Activated CD8-positive, alpha-beta T cell treated with anti-CD3 and anti-CD28 coated beads for 36 hours (primary cell): Measurements from ENCODE around the gene CYTH1. TPM values are rescaled to one million over a fixed set of nuclear protein-coding genes. Genes with fewer than 3 reads are reported as not detected.
A peak's percentile ranks its signal among the peaks of the same experiment; 100 is the strongest.

ENCODE experiments used
- ATAC-seq: fragments of 200-7000 bp; cut with Tn5 transposase; one replicate; pipeline ENCODE4 v1.10.0; 2021; ENCODE audit warnings: mild to moderate bottlenecking, moderate library complexity
- CTCF ChIA-PET: fragments of 350-600 bp; sonication (Branson Sonifier 250); formaldehyde crosslinking; loops from one replicate; lab custom pipeline; 2021; ENCODE audit warnings: antibody characterized with exemption; lab: Charles Lee
- POLR2A ChIA-PET: fragments of 350-600 bp; sonication (Branson Sonifier 250); formaldehyde crosslinking; loops from one replicate; lab custom pipeline; 2021; ENCODE audit warnings: antibody characterized with exemption; lab: Charles Lee
- DNase-seq: peaks from one replicate; pipeline ENCODE4 v3.0.0-alpha.2; 2020
- H3K27ac Mint-ChIP-seq: one replicate; pipeline ENCODE4 v1.8.0; 2021; ENCODE audit warnings: mild to moderate bottlenecking, mixed read lengths
- H3K27me3 Mint-ChIP-seq: one replicate; pipeline ENCODE4 v1.8.0; 2021; ENCODE audit warnings: mixed read lengths
- H3K36me3 Mint-ChIP-seq: one replicate; pipeline ENCODE4 v1.8.0; 2021; ENCODE audit warnings: low read depth, mixed read lengths
- H3K4me1 Mint-ChIP-seq: one replicate; pipeline ENCODE4 v1.8.0; 2021; ENCODE audit warnings: low read depth, mixed read lengths
- H3K4me3 Mint-ChIP-seq: one replicate; pipeline ENCODE4 v1.8.0; 2021; ENCODE audit warnings: mild to moderate bottlenecking, moderate library complexity, mixed read lengths
- H3K9me3 Mint-ChIP-seq: one replicate; pipeline ENCODE4 v1.8.0; 2021; ENCODE audit warnings: mixed read lengths
- intact Hi-C: fragments of 100-400 bp; cut with micrococcal nuclease; formaldehyde crosslinking; loops from one replicate; pipeline ENCODE4 v1.10.0; 2022
- total RNA-seq, 2 experiments: library from RNA; stranded (reverse); gene quantifications; one replicate each; pipeline ENCODE4 v1.2.3, GENCODE V29; 2021
- TF ChIP-seq, protein P1 (sequence below): fragments of 200-600 bp; IDR thresholded peaks from one replicate; pipeline ENCODE4 v1.8.0; 2022; ENCODE audit warnings: antibody characterized with exemption, mild to moderate bottlenecking

Gene CYTH1
- total RNA-seq, 2 experiments from 2014 or later, result 95.1 to 96.0 TPM

DNA sequence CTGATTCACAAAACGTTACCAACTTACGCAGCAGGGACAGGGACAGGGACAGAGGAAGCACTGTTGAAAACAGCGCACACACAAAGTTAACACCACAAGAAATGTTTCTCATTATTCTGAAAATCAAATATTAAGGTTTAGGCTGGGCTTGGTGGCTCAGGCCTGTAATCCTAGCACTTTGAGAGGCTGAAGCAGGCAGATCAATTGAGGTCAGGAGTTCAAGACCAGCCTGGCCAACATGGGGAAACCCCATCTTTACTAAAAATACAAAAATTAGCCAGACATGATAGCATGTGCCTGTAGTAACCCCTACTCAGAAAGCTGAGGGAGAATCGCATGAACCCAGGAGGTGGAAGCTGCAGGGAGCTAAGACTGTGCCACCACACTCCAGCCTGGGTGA is 4.2 kb downstream of the CYTH1 start:
- Mint-ChIP-seq H3K9me3 (no peaks in the 10 kb centered on the region), H3K4me1 (peaks cover 39% of the 10 kb centered on the region), H3K4me3 (peak overlapping the region; percentile 57), H3K27me3 (no peaks in the 10 kb centered on the region), H3K27ac (peak overlapping the region; percentile 99), H3K36me3 (peaks cover 28% of the 10 kb centered on the region)
- TF ChIP-seq, protein P1, sequence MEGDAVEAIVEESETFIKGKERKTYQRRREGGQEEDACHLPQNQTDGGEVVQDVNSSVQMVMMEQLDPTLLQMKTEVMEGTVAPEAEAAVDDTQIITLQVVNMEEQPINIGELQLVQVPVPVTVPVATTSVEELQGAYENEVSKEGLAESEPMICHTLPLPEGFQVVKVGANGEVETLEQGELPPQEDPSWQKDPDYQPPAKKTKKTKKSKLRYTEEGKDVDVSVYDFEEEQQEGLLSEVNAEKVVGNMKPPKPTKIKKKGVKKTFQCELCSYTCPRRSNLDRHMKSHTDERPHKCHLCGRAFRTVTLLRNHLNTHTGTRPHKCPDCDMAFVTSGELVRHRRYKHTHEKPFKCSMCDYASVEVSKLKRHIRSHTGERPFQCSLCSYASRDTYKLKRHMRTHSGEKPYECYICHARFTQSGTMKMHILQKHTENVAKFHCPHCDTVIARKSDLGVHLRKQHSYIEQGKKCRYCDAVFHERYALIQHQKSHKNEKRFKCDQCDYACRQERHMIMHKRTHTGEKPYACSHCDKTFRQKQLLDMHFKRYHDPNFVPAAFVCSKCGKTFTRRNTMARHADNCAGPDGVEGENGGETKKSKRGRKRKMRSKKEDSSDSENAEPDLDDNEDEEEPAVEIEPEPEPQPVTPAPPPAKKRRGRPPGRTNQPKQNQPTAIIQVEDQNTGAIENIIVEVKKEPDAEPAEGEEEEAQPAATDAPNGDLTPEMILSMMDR, result no peak
- ChIA-PET POLR2A (interaction anchor here (0.6 to 1.8 kb wide), 6 partner anchors 9 to 51 kb away, joined by 3 to 6 read pairs (median 4); no protein-coding TSS in a partner anchor), CTCF (interaction anchor here (1.6 kb wide), 1 partner anchor 8 kb away, joined by 3 read pairs; no protein-coding TSS in a partner anchor)
- peak; percentile 56 for DNase-seq
- intact Hi-C loops, result loop anchor here (2.0 to 5.0 kb wide), 2 partner anchors 29 to 51 kb away; no protein-coding TSS in a partner anchor
- ATAC-seq, result peak; percentile 2

GRCh38 chr17:78774956-78775571 is 7.0 kb downstream of the CYTH1 start:
- DNase-seq (peak; percentile 89), ATAC-seq (peak; percentile 66)
- ChIA-PET POLR2A (interaction anchor here (0.6 to 2.8 kb wide), 15 partner anchors 9 to 61 kb away, joined by 3 to 22 read pairs (median 4); no protein-coding TSS in a partner anchor), CTCF (interaction anchor here (1.3 to 1.7 kb wide), 6 partner anchors 8 to 66 kb away, joined by 3 to 5 read pairs (median 4); no protein-coding TSS in a partner anchor)
- H3K36me3 Mint-ChIP-seq, result peaks cover 38% of the 10 kb centered on the region
- H3K9me3 Mint-ChIP-seq, result peaks cover 1% of the 10 kb centered on the region
- H3K27me3 Mint-ChIP-seq, result no peaks in the 10 kb centered on the region
- H3K4me1 Mint-ChIP-seq, result peaks cover 53% of the 10 kb centered on the region
- peak overlapping the region; percentile 87 for H3K4me3 Mint-ChIP-seq
- H3K27ac Mint-ChIP-seq, result peak overlapping the region; percentile 97
- TF ChIP-seq, protein P1, result no peak
- intact Hi-C loops, result loop anchor here (5.0 kb wide), 1 partner anchor 48 kb away; no protein-coding TSS in a partner anchor

- H3K9me3 Mint-ChIP-seq, result peaks cover 1% of the 10 kb centered on the region
- peak overlapping the region; percentile 97 for H3K27ac Mint-ChIP-seq
- ChIA-PET POLR2A (interaction anchor here (0.6 to 2.8 kb wide), 10 partner anchors 10 to 61 kb away, joined by 3 to 22 read pairs (median 4); no protein-coding TSS in a partner anchor), CTCF (interaction anchor here (1.3 to 1.5 kb wide), 2 partner anchors 40 to 65 kb away, joined by 3 to 5 read pairs; no protein-coding TSS in a partner anchor)
- intact Hi-C loops, result no loop called here
- ATAC-seq (peak; percentile 13), DNase-seq (peak; percentile 61)
- peaks cover 47% of the 10 kb centered on the region for H3K4me1 Mint-ChIP-seq
- peaks cover 32% of the 10 kb centered on the region for H3K36me3 Mint-ChIP-seq
- TF ChIP-seq, protein P1, result no peak
- H3K27me3 Mint-ChIP-seq, result no peaks in the 10 kb centered on the region
- H3K4me3 Mint-ChIP-seq, result peak overlapping the region; percentile 87
Measured at GRCh38 chr17:78774453-78774852, 7.6 kb downstream of the CYTH1 start.

DNA sequence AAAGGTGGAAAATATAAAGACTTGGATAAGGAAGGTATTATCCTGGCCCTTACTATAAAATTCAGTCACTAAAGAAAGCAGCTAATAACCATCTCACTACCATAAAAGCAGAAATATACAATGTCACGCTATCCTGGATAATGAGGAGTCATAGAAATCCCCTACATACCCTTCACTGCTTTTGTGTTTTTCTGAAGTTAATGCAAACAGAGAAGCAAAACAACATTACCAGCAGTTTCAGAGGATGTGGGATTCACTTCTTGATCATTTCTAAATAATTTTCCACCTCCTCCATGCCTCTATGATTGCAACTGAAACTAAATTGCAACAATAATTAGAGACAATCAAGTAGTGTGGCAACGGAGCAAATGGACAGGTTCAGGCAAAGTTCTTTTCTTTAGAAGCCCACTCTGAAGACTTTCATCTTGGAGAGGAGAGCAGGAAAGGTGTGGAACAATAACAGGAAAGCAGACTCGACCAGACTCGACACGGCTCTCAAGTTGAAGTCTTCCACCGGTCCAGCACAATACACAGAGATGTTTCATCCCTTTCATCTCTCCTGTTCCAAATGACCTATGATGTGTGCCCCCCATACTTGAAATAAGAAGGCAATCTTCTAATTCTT is 10.2 kb downstream of the CYTH1 start:
- Mint-ChIP-seq H3K9me3 (peaks cover 1% of the 10 kb centered on the region), H3K27ac (peak overlapping the region; percentile 97), H3K4me3 (peak overlapping the region; percentile 76), H3K36me3 (peaks cover 22% of the 10 kb centered on the region), H3K27me3 (no peaks in the 10 kb centered on the region), H3K4me1 (peaks cover 33% of the 10 kb centered on the region)
- intact Hi-C loops, result no loop called here
- POLR2A ChIA-PET, result interaction anchor here (0.6 to 4.4 kb wide), 12 partner anchors 8 to 62 kb away, joined by 3 to 22 read pairs (median 4); no protein-coding TSS in a partner anchor
- CTCF ChIA-PET, result interaction anchor here (0.8 to 1.6 kb wide), 3 partner anchors 10 to 24 kb away, joined by 3 to 6 read pairs (median 5); no protein-coding TSS in a partner anchor
- TF ChIP-seq, protein P1, result no peak
- DNase-seq (no peak), ATAC-seq (peak; percentile 43)
